HCT116 (cell line): ENCODE measurements around the gene CDH4. TPM values are rescaled to one million over a fixed set of nuclear protein-coding genes. Genes with fewer than 3 reads are reported as not detected.

Source experiments
- ATAC-seq: fragments of 200-7000 bp; cut with Tn5 transposase; 2 replicates; pipeline ENCODE4 v1.9.1; 2020; ENCODE audit warnings: mild to moderate bottlenecking, moderate library complexity
- BruUV-seq: library from RNA; stranded (reverse); fragments of 400-500 nt; replicated peaks from 2 replicates; lab custom pipeline; 2021; lab: Mats Ljungman, UMichigan
- CTCF ChIA-PET: fragments of 300-600 bp; sonication (Branson Sonifier 250); formaldehyde crosslinking; loops from one replicate; lab custom pipeline; 2021; ENCODE audit warnings: antibody characterized with exemption; lab: Charles Lee
- POLR2A ChIA-PET: fragments of 300-600, 350-600 bp; sonication (Branson Sonifier 250); formaldehyde crosslinking; loops from one replicate; lab custom pipeline; 2021; ENCODE audit warnings: antibody characterized with exemption; lab: Charles Lee
- RAD21 ChIA-PET, 2 experiments: fragments of 300-600 bp; sonication (Branson Sonifier 250); formaldehyde crosslinking; loops; one replicate each; lab custom pipeline; 2023; ENCODE audit warnings: low total read pairs in 2 of 2; ENCODE audit not compliant: uncharacterized antibody in 2 of 2, unreplicated experiment in 2 of 2, low non-redundant PET in 1 of 2; lab: Charles Lee
- DNase-seq: peaks from one replicate; pipeline ENCODE4 v3.0.0-alpha.2; 2010; ENCODE audit warnings: low read depth, low spot score
- H2AFZ ChIP-seq: fragments of 200-600 bp; shearing (Covaris generic), sonication (generic); 2 replicates; pipeline ENCODE4 v1.6.1; 2017; ENCODE audit warnings: low read depth, mixed run types, mixed read lengths, antibody characterized with exemption, low read length; ENCODE audit not compliant: poor library complexity, severe bottlenecking
- H3K27ac ChIP-seq: 2 replicates; pipeline ENCODE4 v1.5.1; 2012; ENCODE audit warnings: low read depth, low read length
- H3K27me3 ChIP-seq: fragments of 200-600 bp; sonication (generic); 2 replicates; pipeline ENCODE4 v1.6.1; 2016; ENCODE audit warnings: mixed run types, low read length, mixed read lengths; ENCODE audit not compliant: insufficient read depth
- H3K36me3 ChIP-seq, 2 experiments: fragments of 200-500 bp in 1 of 2; fragments of 200-600 bp in 1 of 2; sonication (Bioruptor generic) in 1 of 2; sonication (generic) in 1 of 2; 2 replicates each; pipeline versions ENCODE4 v1.5.1 to v1.6.1; 2014 to 2016; ENCODE audit warnings: low read length in 2 of 2, inconsistent platforms in 1 of 2, mixed read lengths in 1 of 2, mixed run types in 1 of 2; ENCODE audit not compliant: insufficient read depth in 2 of 2, control insufficient read depth in 1 of 2
- H3K4me1 ChIP-seq, 2 experiments: fragments of 200-600 bp in 1 of 2; sonication (generic) in 1 of 2; 2 replicates each; pipeline versions ENCODE4 v1.5.1 to v1.6.1; 2012 to 2017; ENCODE audit warnings: low read length in 2 of 2, inconsistent platforms in 1 of 2, mild to moderate bottlenecking in 1 of 2, mixed read lengths in 1 of 2, mixed run types in 1 of 2, moderate library complexity in 1 of 2; ENCODE audit not compliant: insufficient read depth in 2 of 2, control insufficient read depth in 1 of 2
- H3K4me2 ChIP-seq: fragments of 200-600 bp; sonication (generic); 2 replicates; pipeline ENCODE4 v1.6.1; 2017; ENCODE audit warnings: mixed run types, low read length, mixed read lengths
- H3K4me3 ChIP-seq, 2 experiments: fragments of 200-600 bp in 1 of 2; sonication (generic) in 1 of 2; replicated peaks in 1 of 2; 2 replicates each; pipeline ENCODE4 v1.5.1; 2011 to 2016; ENCODE audit warnings: low read length in 2 of 2, control low read depth in 1 of 2, low read depth in 1 of 2, mild to moderate bottlenecking in 1 of 2, mixed read lengths in 1 of 2, mixed run types in 1 of 2
- H3K79me2 ChIP-seq: fragments of 200-600 bp; sonication (generic); 2 replicates; pipeline ENCODE4 v1.6.1; 2017; ENCODE audit warnings: mild to moderate bottlenecking, mixed run types, low read length, moderate library complexity, mixed read lengths; ENCODE audit not compliant: insufficient read depth
- H3K9ac ChIP-seq: fragments of 200-600 bp; sonication (generic); 2 replicates; pipeline ENCODE4 v1.6.1; 2016; ENCODE audit warnings: low read length, mixed read lengths
- H3K9me2 ChIP-seq: fragments of 200-600 bp; sonication (generic), shearing (Covaris generic); 2 replicates; pipeline ENCODE4 v1.6.1; 2017; ENCODE audit warnings: mixed run types, mild to moderate bottlenecking, moderate library complexity; ENCODE audit not compliant: insufficient read depth
- H3K9me3 ChIP-seq, 2 experiments: fragments of 200-500 bp in 1 of 2; fragments of 200-600 bp in 1 of 2; sonication (Bioruptor generic) in 1 of 2; sonication (generic) in 1 of 2; 2 replicates each; pipeline ENCODE4 v1.6.1; 2014 to 2017; ENCODE audit warnings: low read length in 2 of 2, mixed read lengths in 2 of 2, inconsistent platforms in 1 of 2, low read depth in 1 of 2, mild to moderate bottlenecking in 1 of 2, mixed run types in 1 of 2, moderate library complexity in 1 of 2; ENCODE audit not compliant: control insufficient read depth in 1 of 2, insufficient read depth in 1 of 2
- H4K20me1 ChIP-seq: fragments of 200-600 bp; sonication (generic), shearing (Covaris generic); 2 replicates; pipeline ENCODE4 v1.6.1; 2017; ENCODE audit warnings: mixed run types, mild to moderate bottlenecking, moderate library complexity; ENCODE audit not compliant: insufficient read depth
- CBX3 ChIP-seq: IDR thresholded peaks from 2 replicates; pipeline ENCODE4 v1.6.1; 2012; ENCODE audit warnings: low read depth
- CEBPB ChIP-seq: IDR thresholded peaks from 2 replicates; pipeline ENCODE4 v1.6.1; 2012; ENCODE audit warnings: low read depth
- CTCF ChIP-seq, 3 experiments: fragments of 200-600 bp in 1 of 3; sonication (generic) in 1 of 3; IDR thresholded peaks in 2 of 3; conservative IDR thresholded peaks in 1 of 3; 2 replicates each; pipeline ENCODE4 v1.5.1; 2012 to 2017; ENCODE audit warnings: low read depth in 2 of 3, low read length in 2 of 3, antibody characterized with exemption in 1 of 3, borderline replicate concordance in 1 of 3, control low read depth in 1 of 3, mild to moderate bottlenecking in 1 of 3, mixed read lengths in 1 of 3, mixed run types in 1 of 3, moderate library complexity in 1 of 3; ENCODE audit not compliant: insufficient read depth in 1 of 3
- EGR1 ChIP-seq: IDR thresholded peaks from 2 replicates; pipeline ENCODE4 v1.6.1; 2012; ENCODE audit warnings: low read depth
- ELF1 ChIP-seq: IDR thresholded peaks from 2 replicates; pipeline ENCODE4 v1.6.1; 2012; ENCODE audit warnings: low read depth, borderline replicate concordance
- EZH2 ChIP-seq: fragments of 200-600 bp; sonication (generic); IDR thresholded peaks from 2 replicates; pipeline ENCODE4 v1.6.1; 2017; ENCODE audit warnings: antibody characterized with exemption, mixed run types
- EZH2phosphoT487 ChIP-seq: fragments of 200-600 bp; IDR thresholded peaks from 2 replicates; pipeline ENCODE4 v1.6.1; 2018; ENCODE audit warnings: antibody characterized with exemption, borderline replicate concordance
- JUND ChIP-seq: IDR thresholded peaks from 2 replicates; pipeline ENCODE4 v1.6.1; 2012
- POLR2A ChIP-seq: IDR thresholded peaks from 2 replicates; pipeline ENCODE4 v1.7.0; 2011; ENCODE audit warnings: borderline replicate concordance; ENCODE audit not compliant: insufficient read depth, insufficient read length; ENCODE audit errors: extremely low read depth
- POLR2AphosphoS5 ChIP-seq: IDR thresholded peaks from 2 replicates; pipeline ENCODE4 v1.6.1; 2011; ENCODE audit warnings: mild to moderate bottlenecking, low read depth, low read length, moderate library complexity
- RAD21 ChIP-seq: IDR thresholded peaks from 2 replicates; pipeline ENCODE4 v1.6.1; 2012; ENCODE audit warnings: low read depth, mild to moderate bottlenecking
- SIN3A ChIP-seq: IDR thresholded peaks from 2 replicates; pipeline ENCODE4 v1.6.1; 2012; ENCODE audit warnings: low read depth
- SP1 ChIP-seq: IDR thresholded peaks from 2 replicates; pipeline ENCODE4 v1.6.1; 2012; ENCODE audit warnings: low read depth
- SRF ChIP-seq: IDR thresholded peaks from 2 replicates; pipeline ENCODE4 v1.6.1; 2012; ENCODE audit warnings: low read depth
- TCF7L2 ChIP-seq: IDR thresholded peaks from 2 replicates; pipeline ENCODE4 v1.7.0; 2011; ENCODE audit warnings: borderline replicate concordance, inconsistent platforms; ENCODE audit not compliant: insufficient read depth, insufficient read length; ENCODE audit errors: extremely low read depth
- YY1 ChIP-seq: IDR thresholded peaks from 2 replicates; pipeline ENCODE4 v1.6.1; 2011; ENCODE audit warnings: low read length, low read depth, moderate library complexity, mild to moderate bottlenecking; ENCODE audit not compliant: insufficient replicate concordance; ENCODE audit errors: extremely low read depth
- ZFX ChIP-seq: fragments of 450-650 bp; IDR thresholded peaks from 2 replicates; pipeline ENCODE4 v1.6.1; 2017
- intact Hi-C: fragments of 100-400 bp; cut with micrococcal nuclease; formaldehyde crosslinking; loops from 2 replicates; pipeline ENCODE4 v1.10.0; 2022
- total RNA-seq: library from RNA; stranded (reverse); gene quantifications from one replicate; pipeline ENCODE4 v1.2.1, GENCODE V29; 2021; ENCODE audit not compliant: unreplicated experiment
- TF ChIP-seq, protein P1 (sequence below): IDR thresholded peaks from 2 replicates; pipeline ENCODE4 v1.6.1; 2011; ENCODE audit warnings: mild to moderate bottlenecking, low read length, moderate library complexity; ENCODE audit not compliant: insufficient replicate concordance; ENCODE audit errors: extremely low read depth
- TF ChIP-seq, protein P2 (sequence below): IDR thresholded peaks from 2 replicates; pipeline ENCODE4 v1.6.1; 2012

CDH4 gene
- total RNA-seq, 1 experiment from 2014 or later = not detected

DNA sequence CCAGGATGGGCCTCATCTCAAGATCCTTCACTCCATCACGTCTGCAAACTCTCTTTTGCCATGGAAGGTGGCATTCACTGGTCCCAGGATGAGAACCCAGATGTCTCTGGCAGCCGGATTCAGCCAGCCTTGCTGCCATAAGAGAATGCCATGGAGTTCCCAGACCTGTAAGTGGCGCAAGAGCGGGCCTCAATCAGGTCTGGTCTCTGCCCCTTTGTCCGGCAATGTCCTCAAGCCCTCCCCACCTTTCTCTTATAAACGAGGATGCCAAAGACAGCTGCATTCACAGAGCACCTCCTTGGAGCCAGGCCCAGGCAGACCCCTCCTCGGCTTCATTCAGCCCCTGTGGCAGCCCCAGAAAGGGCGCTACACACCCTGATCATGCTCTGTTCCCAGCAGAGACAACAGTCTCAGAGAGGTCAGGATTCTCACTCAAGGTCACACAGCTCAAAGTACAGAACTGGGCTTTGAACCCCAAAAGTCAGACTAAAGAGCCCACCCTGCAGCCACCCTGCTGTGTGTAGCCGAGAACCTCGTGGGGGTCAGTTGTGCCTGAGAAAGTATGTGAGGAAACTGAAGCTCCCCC lies 549.9 kb downstream of the CDH4 start:
- BruUV-seq = no TSS peak
- CTCF ChIA-PET = no interaction called here
- H4K20me1 ChIP-seq = no peaks in the 10 kb centered on the region

More for the DNA sequence above, 549.9 kb downstream of the CDH4 start:
- Histone ChIP-seq H3K4me1 (no peaks in the 10 kb centered on the region), H3K9ac (no peak overlapping the region), H3K36me3 (no peaks in the 10 kb centered on the region), H3K27me3 (peaks cover 31% of the 10 kb centered on the region), H3K4me3 (no peak overlapping the region), H3K79me2 (no peaks in the 10 kb centered on the region), H3K9me2 (no peaks in the 10 kb centered on the region), H3K4me2 (no peak overlapping the region), H2AFZ (no peak overlapping the region), H3K9me3 (no peaks in the 10 kb centered on the region), H3K27ac (no peak overlapping the region)
- no peak for TF ChIP-seq SP1
- TF ChIP-seq SIN3A = no peak
- TF ChIP-seq ELF1 = no peak
- TF ChIP-seq POLR2AphosphoS5 = no peak
- TF ChIP-seq, protein P1, sequence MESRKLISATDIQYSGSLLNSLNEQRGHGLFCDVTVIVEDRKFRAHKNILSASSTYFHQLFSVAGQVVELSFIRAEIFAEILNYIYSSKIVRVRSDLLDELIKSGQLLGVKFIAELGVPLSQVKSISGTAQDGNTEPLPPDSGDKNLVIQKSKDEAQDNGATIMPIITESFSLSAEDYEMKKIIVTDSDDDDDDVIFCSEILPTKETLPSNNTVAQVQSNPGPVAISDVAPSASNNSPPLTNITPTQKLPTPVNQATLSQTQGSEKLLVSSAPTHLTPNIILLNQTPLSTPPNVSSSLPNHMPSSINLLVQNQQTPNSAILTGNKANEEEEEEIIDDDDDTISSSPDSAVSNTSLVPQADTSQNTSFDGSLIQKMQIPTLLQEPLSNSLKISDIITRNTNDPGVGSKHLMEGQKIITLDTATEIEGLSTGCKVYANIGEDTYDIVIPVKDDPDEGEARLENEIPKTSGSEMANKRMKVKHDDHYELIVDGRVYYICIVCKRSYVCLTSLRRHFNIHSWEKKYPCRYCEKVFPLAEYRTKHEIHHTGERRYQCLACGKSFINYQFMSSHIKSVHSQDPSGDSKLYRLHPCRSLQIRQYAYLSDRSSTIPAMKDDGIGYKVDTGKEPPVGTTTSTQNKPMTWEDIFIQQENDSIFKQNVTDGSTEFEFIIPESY = no peak
- TF ChIP-seq POLR2A = no peak
- no peak for TF ChIP-seq CBX3
- no peak for TF ChIP-seq YY1
- no peak for TF ChIP-seq JUND
- no peak for TF ChIP-seq ZFX
- TF ChIP-seq CEBPB = no peak
- TF ChIP-seq, protein P2, sequence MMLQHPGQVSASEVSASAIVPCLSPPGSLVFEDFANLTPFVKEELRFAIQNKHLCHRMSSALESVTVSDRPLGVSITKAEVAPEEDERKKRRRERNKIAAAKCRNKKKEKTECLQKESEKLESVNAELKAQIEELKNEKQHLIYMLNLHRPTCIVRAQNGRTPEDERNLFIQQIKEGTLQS = no peak
- TF ChIP-seq EZH2phosphoT487 = no peak
- no peak for TF ChIP-seq CTCF (IDR thresholded peaks at IDR 0.05 in 2 of 3, conservative IDR thresholded peaks at IDR 0.05 in 1 of 3; ENCODE audit: borderline replicate concordance in 1 of 3, insufficient read depth in 1 of 3, low read depth in 2 of 3, low read length in 2 of 3)
- no peak for TF ChIP-seq RAD21
- no peak for TF ChIP-seq SRF
- TF ChIP-seq TCF7L2 = no peak
- TF ChIP-seq EZH2 = no peak
- no peak for TF ChIP-seq EGR1
- ATAC-seq (no peak), DNase-seq (no peak)
- ChIA-PET POLR2A (no interaction called here), RAD21 (no interaction called here)
- intact Hi-C loops = no loop called here
